GM06990 (cell line): ENCODE data around the gene VARS1.
"Not testable (repeated sequence)": the region's sequence is repeated elsewhere in the genome, so short reads cannot be mapped to it uniquely, and the experiment has no call there.

Experiments used
- DNase-seq: peaks from one replicate; pipeline ENCODE4 v3.0.0-alpha.2; 2011; ENCODE audit not compliant: insufficient read length; ENCODE audit errors: extremely low read depth
- H3K27me3 ChIP-seq: replicated peaks from 2 replicates; pipeline ENCODE4 v1.6.0; 2011; ENCODE audit warnings: low read length; ENCODE audit not compliant: control insufficient read depth, insufficient read depth
- H3K36me3 ChIP-seq: 2 replicates; pipeline ENCODE4 v1.5.1; 2011; ENCODE audit warnings: low read length; ENCODE audit not compliant: control insufficient read depth, insufficient read depth
- H3K4me3 ChIP-seq: replicated peaks from 2 replicates; pipeline ENCODE4 v1.5.1; 2011; ENCODE audit warnings: low read depth, mild to moderate bottlenecking, control low read depth, low read length
- TF ChIP-seq, protein P1 (sequence below): IDR thresholded peaks from 2 replicates; pipeline ENCODE4 v1.5.1; 2011; ENCODE audit warnings: low read length, control low read depth, mild to moderate bottlenecking, inconsistent platforms; ENCODE audit not compliant: insufficient read depth, poor library complexity, severe bottlenecking

Gene VARS1

GRCh38 chr6:31822036-31822821 lies 26.7 kb upstream of the VARS1 start:
- peak; percentile 64 for DNase-seq
- TF ChIP-seq, protein P1, sequence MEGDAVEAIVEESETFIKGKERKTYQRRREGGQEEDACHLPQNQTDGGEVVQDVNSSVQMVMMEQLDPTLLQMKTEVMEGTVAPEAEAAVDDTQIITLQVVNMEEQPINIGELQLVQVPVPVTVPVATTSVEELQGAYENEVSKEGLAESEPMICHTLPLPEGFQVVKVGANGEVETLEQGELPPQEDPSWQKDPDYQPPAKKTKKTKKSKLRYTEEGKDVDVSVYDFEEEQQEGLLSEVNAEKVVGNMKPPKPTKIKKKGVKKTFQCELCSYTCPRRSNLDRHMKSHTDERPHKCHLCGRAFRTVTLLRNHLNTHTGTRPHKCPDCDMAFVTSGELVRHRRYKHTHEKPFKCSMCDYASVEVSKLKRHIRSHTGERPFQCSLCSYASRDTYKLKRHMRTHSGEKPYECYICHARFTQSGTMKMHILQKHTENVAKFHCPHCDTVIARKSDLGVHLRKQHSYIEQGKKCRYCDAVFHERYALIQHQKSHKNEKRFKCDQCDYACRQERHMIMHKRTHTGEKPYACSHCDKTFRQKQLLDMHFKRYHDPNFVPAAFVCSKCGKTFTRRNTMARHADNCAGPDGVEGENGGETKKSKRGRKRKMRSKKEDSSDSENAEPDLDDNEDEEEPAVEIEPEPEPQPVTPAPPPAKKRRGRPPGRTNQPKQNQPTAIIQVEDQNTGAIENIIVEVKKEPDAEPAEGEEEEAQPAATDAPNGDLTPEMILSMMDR = no peak
- Histone ChIP-seq H3K27me3 (no peaks in the 10 kb centered on the region), H3K36me3 (no peaks in the 10 kb centered on the region), H3K4me3 (peak overlapping the region; percentile 80)

- no peaks in the 10 kb centered on the region for H3K27me3 ChIP-seq
- peak; percentile 84 for DNase-seq
- TF ChIP-seq, protein P1 = no peak
- no peaks in the 10 kb centered on the region for H3K36me3 ChIP-seq
- peak overlapping the region; percentile 80 for H3K4me3 ChIP-seq
These were observed 25.9 kb upstream of the VARS1 start for GRCh38 chr6:31821301-31822035.

DNA sequence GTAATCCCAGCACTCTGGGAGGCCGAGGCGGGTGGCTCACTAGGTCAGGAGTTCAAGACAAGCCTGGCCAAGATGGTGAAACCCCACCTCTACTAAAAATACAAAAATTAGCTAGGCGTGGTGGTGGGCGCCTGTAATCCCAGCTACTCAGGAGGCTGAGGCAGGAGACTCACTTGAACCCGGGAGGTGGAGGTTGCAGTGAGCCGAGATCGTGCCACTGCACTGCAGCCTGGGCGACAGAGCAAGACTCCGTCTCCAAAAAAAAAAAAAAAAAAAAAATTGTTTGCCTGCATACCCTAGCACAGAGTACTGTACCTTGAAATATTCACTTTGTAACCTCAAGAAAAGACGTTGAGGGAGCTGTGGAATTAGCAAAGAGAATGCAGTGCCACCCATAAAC lies 24.8 kb upstream of the VARS1 start:
- not testable (repeated sequence) for H3K27me3 ChIP-seq, H3K36me3 ChIP-seq, H3K4me3 ChIP-seq, DNase-seq

DNA sequence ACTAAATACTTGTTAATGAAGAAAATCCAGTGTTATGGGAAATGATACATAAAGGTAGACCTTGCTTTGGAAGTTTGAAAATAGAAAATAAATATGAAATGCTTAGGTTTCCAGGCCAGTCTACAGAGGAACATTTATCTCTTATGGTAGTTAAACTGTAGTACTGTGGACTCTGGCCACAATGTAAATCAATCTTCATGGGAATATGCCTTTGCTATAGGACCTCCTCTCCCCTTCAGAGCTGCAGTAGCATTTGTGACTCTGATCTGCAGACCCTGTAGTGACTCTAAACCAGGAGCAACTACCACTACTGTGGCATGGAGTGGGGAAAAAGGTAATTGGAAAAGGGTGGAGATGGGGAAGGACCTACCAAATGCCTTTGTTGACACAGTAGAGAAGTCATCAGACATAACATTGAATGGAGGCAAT lies 24.3 kb upstream of the VARS1 start:
- no peak for DNase-seq
- Histone ChIP-seq H3K4me3 (no peak overlapping the region), H3K36me3 (no peaks in the 10 kb centered on the region), H3K27me3 (no peaks in the 10 kb centered on the region)
- TF ChIP-seq, protein P1 = no peak

DNA sequence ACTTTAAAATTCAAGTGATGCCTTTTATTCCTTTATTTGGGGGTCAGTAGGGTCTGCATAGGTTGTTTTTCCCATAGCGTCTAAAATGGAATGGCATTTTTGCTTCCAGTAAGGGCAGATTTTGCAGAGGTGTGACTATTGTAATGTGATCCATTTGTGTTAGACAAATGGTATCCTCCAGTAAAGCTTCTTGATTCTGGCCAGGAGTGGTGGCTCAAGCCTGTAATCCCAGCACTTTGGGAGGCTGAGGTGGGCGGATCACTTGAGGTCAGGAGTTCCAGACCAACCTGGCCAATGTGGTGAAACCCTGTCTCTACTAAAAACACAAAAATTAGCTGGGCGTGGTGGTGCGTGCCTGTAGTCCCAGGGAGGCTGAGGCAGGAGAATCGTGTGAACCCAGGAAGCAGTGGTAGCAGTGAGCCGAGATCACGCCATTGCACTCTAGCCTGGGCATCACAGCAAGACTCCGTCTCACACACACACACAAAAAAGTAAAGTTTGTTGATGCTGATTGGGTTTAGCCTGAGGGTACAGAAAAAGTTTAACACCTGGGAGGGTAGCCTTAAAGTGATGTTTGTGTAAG lies 22.5 kb upstream of the VARS1 start:
- not testable (repeated sequence) for DNase-seq, H3K4me3 ChIP-seq, H3K36me3 ChIP-seq, H3K27me3 ChIP-seq

DNA sequence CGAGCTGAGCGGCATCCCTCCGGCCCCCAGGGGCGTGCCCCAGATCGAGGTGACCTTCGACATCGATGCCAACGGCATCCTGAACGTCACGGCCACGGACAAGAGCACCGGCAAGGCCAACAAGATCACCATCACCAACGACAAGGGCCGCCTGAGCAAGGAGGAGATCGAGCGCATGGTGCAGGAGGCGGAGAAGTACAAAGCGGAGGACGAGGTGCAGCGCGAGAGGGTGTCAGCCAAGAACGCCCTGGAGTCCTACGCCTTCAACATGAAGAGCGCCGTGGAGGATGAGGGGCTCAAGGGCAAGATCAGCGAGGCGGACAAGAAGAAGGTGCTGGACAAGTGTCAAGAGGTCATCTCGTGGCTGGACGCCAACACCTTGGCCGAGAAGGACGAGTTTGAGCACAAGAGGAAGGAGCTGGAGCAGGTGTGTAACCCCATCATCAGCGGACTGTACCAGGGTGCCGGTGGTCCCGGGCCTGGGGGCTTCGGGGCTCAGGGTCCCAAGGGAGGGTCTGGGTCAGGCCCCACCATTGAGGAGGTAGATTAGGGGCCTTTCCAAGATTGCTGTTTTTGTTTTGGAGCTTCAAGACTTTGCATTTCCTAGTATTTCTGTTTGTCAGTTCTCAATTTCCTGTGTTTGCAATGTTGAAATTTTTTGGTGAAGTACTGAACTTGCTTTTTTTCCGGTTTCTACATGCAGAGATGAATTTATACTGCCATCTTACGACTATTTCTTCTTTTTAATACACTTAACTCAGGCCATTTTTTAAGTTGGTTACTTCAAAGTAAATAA lies 21.8 kb upstream of the VARS1 start:
- not testable (repeated sequence) for H3K36me3 ChIP-seq, DNase-seq, H3K27me3 ChIP-seq
- peak overlapping the region; percentile 53 for H3K4me3 ChIP-seq
